Stimulated activated CD8-positive, alpha-beta memory T cell treated with anti-CD3 and anti-CD28 coated beads, Interleukin-12 subunit alpha, Interleukin-12 subunit beta, amount 100 ng/mL, for 24 hours (primary cell): ENCODE measurements around the gene RPN1.
"Not testable (repeated sequence)": the region's sequence is repeated elsewhere in the genome, so short reads cannot be mapped to it uniquely, and the experiment has no call there.

Experiments used
- DNase-seq: peaks from one replicate; pipeline ENCODE4 v3.0.0-alpha.2; 2020; ENCODE audit errors: extremely low read depth

RPN1 gene

GRCh38 chr3:128650096-128651050 lies at the start of gene RPN1:
TSS of gene RPN1 (minus strand) at chr3:128650818. CDS start at chr3:128650800, 18 bp downstream.
- DNase-seq: peak; percentile 84

GRCh38 chr3:128698211-128699047 lies 47.8 kb upstream of the RPN1 start:
- no peak for DNase-seq

- no peak for DNase-seq
These were observed 46.7 kb upstream of the RPN1 start for GRCh38 chr3:128697341-128697740.

GRCh38 chr3:128693696-128694095 lies 43.1 kb upstream of the RPN1 start:
- DNase-seq: no peak

- no peak for DNase-seq
These were observed 38.4 kb upstream of the RPN1 start for GRCh38 chr3:128689060-128689459.

- DNase-seq: no peak
These were observed 35.8 kb upstream of the RPN1 start for GRCh38 chr3:128686465-128686864.

GRCh38 chr3:128684986-128685726 lies 34.5 kb upstream of the RPN1 start:
- no peak for DNase-seq

- DNase-seq: no peak
These were observed 33.3 kb upstream of the RPN1 start for GRCh38 chr3:128683957-128684356.

GRCh38 chr3:128681369-128681829 lies 30.8 kb upstream of the RPN1 start:
- no peak for DNase-seq

- peak; percentile 96 for DNase-seq
These were observed 30.2 kb upstream of the RPN1 start for GRCh38 chr3:128680603-128681368.

GRCh38 chr3:128679338-128679737 lies 28.7 kb upstream of the RPN1 start:
- no peak for DNase-seq

GRCh38 chr3:128675802-128676201 lies 25.2 kb upstream of the RPN1 start:
- DNase-seq: not testable (repeated sequence)

- DNase-seq: no peak
These were observed 23.7 kb upstream of the RPN1 start for GRCh38 chr3:128674161-128674784.

- DNase-seq: no peak
These were observed 17.0 kb upstream of the RPN1 start for GRCh38 chr3:128667641-128668040.

GRCh38 chr3:128665362-128666021 lies 14.9 kb upstream of the RPN1 start:
- DNase-seq: no peak

- DNase-seq: no peak
These were observed 12.5 kb upstream of the RPN1 start for GRCh38 chr3:128663151-128663550.

GRCh38 chr3:128655531-128655930 lies 4.9 kb upstream of the RPN1 start:
- DNase-seq: no peak

- DNase-seq: not testable (repeated sequence)
These were observed 3.6 kb upstream of the RPN1 start for GRCh38 chr3:128653993-128654805.

GRCh38 chr3:128653383-128653992 lies 2.9 kb upstream of the RPN1 start:
- not testable (repeated sequence) for DNase-seq
